ENCODE results near the gene SLC23A2.

DNA sequence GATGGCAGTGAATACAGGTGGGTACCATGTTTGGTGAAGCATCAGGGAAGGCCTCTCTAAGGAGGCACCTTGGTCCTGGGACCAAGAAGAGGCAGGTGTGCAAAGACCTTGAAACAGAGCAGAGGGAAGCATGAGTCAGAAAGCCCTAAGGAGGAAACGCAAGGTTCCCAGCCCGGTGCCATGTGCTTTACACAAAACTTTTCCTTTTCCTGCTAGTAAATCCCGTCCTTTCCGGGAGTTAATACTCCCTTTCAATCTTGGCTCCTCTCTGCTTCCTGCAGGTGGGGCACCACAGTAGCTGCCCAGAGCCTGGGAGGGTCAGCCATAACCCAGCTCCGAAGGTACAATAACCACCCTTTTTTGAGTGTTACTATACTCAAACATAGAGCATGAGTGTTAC lies 19.4 kb upstream of the SLC23A2 start:
- TF ChIP-seq POLR2A (IDR thresholded peaks at IDR 0.05; ENCODE audit: extremely low read depth, insufficient read length) (no peak), MYC (IDR thresholded peaks at IDR 0.05; ENCODE audit: low read depth, low read length) (no peak)
- TF ChIP-seq, protein P1, sequence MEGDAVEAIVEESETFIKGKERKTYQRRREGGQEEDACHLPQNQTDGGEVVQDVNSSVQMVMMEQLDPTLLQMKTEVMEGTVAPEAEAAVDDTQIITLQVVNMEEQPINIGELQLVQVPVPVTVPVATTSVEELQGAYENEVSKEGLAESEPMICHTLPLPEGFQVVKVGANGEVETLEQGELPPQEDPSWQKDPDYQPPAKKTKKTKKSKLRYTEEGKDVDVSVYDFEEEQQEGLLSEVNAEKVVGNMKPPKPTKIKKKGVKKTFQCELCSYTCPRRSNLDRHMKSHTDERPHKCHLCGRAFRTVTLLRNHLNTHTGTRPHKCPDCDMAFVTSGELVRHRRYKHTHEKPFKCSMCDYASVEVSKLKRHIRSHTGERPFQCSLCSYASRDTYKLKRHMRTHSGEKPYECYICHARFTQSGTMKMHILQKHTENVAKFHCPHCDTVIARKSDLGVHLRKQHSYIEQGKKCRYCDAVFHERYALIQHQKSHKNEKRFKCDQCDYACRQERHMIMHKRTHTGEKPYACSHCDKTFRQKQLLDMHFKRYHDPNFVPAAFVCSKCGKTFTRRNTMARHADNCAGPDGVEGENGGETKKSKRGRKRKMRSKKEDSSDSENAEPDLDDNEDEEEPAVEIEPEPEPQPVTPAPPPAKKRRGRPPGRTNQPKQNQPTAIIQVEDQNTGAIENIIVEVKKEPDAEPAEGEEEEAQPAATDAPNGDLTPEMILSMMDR (IDR thresholded peaks at IDR 0.05; ENCODE audit: low read depth, low read length): no peak

Data from NB4 (cell line).